ENCODE data around the gene CBY3.

DNA sequence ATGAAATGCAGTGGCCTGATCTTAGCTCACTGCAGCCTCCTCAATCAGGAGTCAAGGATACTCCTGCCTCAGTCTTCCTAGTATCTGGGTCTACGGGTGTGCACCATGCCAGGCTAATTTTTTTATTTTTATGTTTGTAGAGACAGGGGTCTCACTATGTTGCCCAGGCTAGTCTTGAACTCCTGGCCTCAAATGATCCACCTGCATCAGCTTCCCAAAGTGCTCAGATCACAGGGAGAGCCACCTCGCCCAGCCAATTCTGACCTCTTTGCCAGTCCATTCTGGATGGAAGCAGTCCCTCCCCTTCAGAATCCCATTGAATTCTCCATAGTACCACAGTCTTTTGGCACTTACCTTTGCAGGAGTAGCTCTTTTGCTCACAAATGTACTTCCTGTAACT is 16.3 kb upstream of the CBY3 start:
- TF ChIP-seq, protein P1, sequence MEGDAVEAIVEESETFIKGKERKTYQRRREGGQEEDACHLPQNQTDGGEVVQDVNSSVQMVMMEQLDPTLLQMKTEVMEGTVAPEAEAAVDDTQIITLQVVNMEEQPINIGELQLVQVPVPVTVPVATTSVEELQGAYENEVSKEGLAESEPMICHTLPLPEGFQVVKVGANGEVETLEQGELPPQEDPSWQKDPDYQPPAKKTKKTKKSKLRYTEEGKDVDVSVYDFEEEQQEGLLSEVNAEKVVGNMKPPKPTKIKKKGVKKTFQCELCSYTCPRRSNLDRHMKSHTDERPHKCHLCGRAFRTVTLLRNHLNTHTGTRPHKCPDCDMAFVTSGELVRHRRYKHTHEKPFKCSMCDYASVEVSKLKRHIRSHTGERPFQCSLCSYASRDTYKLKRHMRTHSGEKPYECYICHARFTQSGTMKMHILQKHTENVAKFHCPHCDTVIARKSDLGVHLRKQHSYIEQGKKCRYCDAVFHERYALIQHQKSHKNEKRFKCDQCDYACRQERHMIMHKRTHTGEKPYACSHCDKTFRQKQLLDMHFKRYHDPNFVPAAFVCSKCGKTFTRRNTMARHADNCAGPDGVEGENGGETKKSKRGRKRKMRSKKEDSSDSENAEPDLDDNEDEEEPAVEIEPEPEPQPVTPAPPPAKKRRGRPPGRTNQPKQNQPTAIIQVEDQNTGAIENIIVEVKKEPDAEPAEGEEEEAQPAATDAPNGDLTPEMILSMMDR (IDR thresholded peaks at IDR 0.05): no peak
- no peak for TF ChIP-seq POLR2A (IDR thresholded peaks at IDR 0.05)
